GM23338 (cell line): Measurements from ENCODE around the gene CSNK1G1. TPM values are rescaled to one million over a fixed set of nuclear protein-coding genes. Genes with fewer than 3 reads are reported as not detected.

Experiments used
- ATAC-seq: fragments of 200-7000 bp; cut with Tn5 transposase; 3 replicates; pipeline ENCODE4 v1.9.1; 2020
- DNase-seq: peaks from one replicate; pipeline ENCODE4 v3.0.0-alpha.2; 2015; ENCODE audit warnings: low spot score
- H2AFZ ChIP-seq: fragments of 200-600 bp; sonication (generic); 2 replicates; pipeline ENCODE4 v1.8.0; 2016; ENCODE audit warnings: antibody characterized with exemption, mild to moderate bottlenecking, moderate library complexity
- H3F3A ChIP-seq: fragments of 200-600 bp; sonication (generic); replicated peaks from 2 replicates; pipeline ENCODE4 v1.8.0; 2017; ENCODE audit warnings: antibody characterized with exemption, mixed run types, low read depth
- H3K27ac ChIP-seq: fragments of 200-600 bp; sonication (generic); 2 replicates; pipeline ENCODE4 v1.6.1; 2016; ENCODE audit warnings: low read depth
- H3K27me3 ChIP-seq: fragments of 200-600 bp; sonication (generic); 2 replicates; pipeline ENCODE4 v1.8.0; 2016; ENCODE audit warnings: mild to moderate bottlenecking, mixed run types, moderate library complexity; ENCODE audit not compliant: insufficient read depth
- H3K36me3 ChIP-seq: fragments of 200-600 bp; sonication (generic); 2 replicates; pipeline ENCODE4 v1.8.0; 2016; ENCODE audit warnings: mild to moderate bottlenecking; ENCODE audit not compliant: insufficient read depth
- H3K4me1 ChIP-seq: fragments of 200-600 bp; sonication (generic); 2 replicates; pipeline ENCODE4 v1.8.0; 2016; ENCODE audit warnings: mild to moderate bottlenecking, moderate library complexity; ENCODE audit not compliant: insufficient read depth
- H3K4me2 ChIP-seq: fragments of 200-600 bp; sonication (generic); 2 replicates; pipeline ENCODE4 v1.7.1; 2017; ENCODE audit warnings: mixed run types
- H3K4me3 ChIP-seq: fragments of 200-600 bp; sonication (generic); 2 replicates; pipeline ENCODE4 v1.6.1; 2016; ENCODE audit warnings: mixed run types
- H3K79me2 ChIP-seq: fragments of 200-600 bp; sonication (generic); replicated peaks from 2 replicates; pipeline ENCODE4 v1.8.0; 2017; ENCODE audit warnings: mild to moderate bottlenecking; ENCODE audit not compliant: insufficient read depth
- H3K9me2 ChIP-seq: fragments of 200-600 bp; sonication (generic); 2 replicates; pipeline ENCODE4 v1.8.0; 2017; ENCODE audit not compliant: insufficient read depth
- H4K20me1 ChIP-seq: fragments of 200-600 bp; sonication (generic); replicated peaks from 2 replicates; pipeline ENCODE4 v1.8.0; 2017; ENCODE audit warnings: mild to moderate bottlenecking; ENCODE audit not compliant: insufficient read depth
- H3K27ac Mint-ChIP-seq: 2 replicates; pipeline ENCODE4 v1.8.0; 2020; ENCODE audit warnings: inconsistent platforms, mild to moderate bottlenecking, moderate library complexity, mixed read lengths
- H3K27me3 Mint-ChIP-seq: 3 replicates; pipeline ENCODE4 v1.8.0; 2022; ENCODE audit warnings: low read depth, mild to moderate bottlenecking, moderate library complexity, mixed read lengths, inconsistent platforms; ENCODE audit not compliant: insufficient read depth, poor library complexity
- H3K36me3 Mint-ChIP-seq: 3 replicates; pipeline ENCODE4 v1.8.0; 2021; ENCODE audit warnings: low read depth, mild to moderate bottlenecking, inconsistent platforms, moderate library complexity, mixed read lengths
- H3K4me1 Mint-ChIP-seq: 3 replicates; pipeline ENCODE4 v1.8.0; 2020; ENCODE audit warnings: mild to moderate bottlenecking, inconsistent platforms, mixed read lengths
- H3K4me3 Mint-ChIP-seq: 3 replicates; pipeline ENCODE4 v1.8.0; 2021; ENCODE audit warnings: moderate library complexity, mild to moderate bottlenecking, inconsistent platforms, mixed read lengths
- H3K9me3 Mint-ChIP-seq: 3 replicates; pipeline ENCODE4 v1.8.0; 2020; ENCODE audit warnings: moderate library complexity, mild to moderate bottlenecking, inconsistent platforms, mixed read lengths
- CREB1 ChIP-seq: fragments of 250-450 bp; sonication (Bioruptor Pico); IDR thresholded peaks from 2 replicates; pipeline ENCODE4 v1.5.0; 2020; ENCODE audit warnings: low read depth, mild to moderate bottlenecking, moderate library complexity
- EZH2 ChIP-seq: fragments of 200-600 bp; sonication (generic); IDR thresholded peaks from one replicate; pipeline ENCODE4 v1.8.0; 2017; ENCODE audit warnings: antibody characterized with exemption, mild to moderate bottlenecking, low read depth; ENCODE audit not compliant: unreplicated experiment
- EZH2phosphoT487 ChIP-seq: fragments of 200-600 bp; sonication (generic); IDR thresholded peaks from one replicate; pipeline ENCODE4 v1.8.1; 2018; ENCODE audit warnings: antibody characterized with exemption; ENCODE audit not compliant: unreplicated experiment
- JUNB ChIP-seq: IDR thresholded peaks from one replicate; pipeline ENCODE4 v1.6.1; 2016; ENCODE audit warnings: antibody characterized with exemption; ENCODE audit not compliant: unreplicated experiment
- NANOG ChIP-seq: IDR thresholded peaks from 2 replicates; pipeline ENCODE4 v1.6.1; 2016; ENCODE audit warnings: antibody characterized with exemption, borderline replicate concordance
- POLR2AphosphoS5 ChIP-seq: IDR thresholded peaks from 2 replicates; pipeline ENCODE4 v1.6.1; 2016; ENCODE audit warnings: antibody characterized with exemption, low read depth
- ZNF114 ChIP-seq: fragments of 250-450 bp; sonication (Bioruptor Pico); IDR thresholded peaks from 2 replicates; pipeline ENCODE4 v1.5.0; 2020; ENCODE audit warnings: mild to moderate bottlenecking, moderate library complexity
- ZNF331 ChIP-seq: fragments of 250-450 bp; sonication (Bioruptor Pico); IDR thresholded peaks from 2 replicates; pipeline ENCODE4 v1.5.0; 2020; ENCODE audit warnings: low read depth, mild to moderate bottlenecking, moderate library complexity
- polyA plus RNA-seq: library from polyadenylated mRNA; unstranded; fragments of >200 nt; fragmentation: Nextera tagmentation; extraction: Ambion mirVana; gene quantifications from 2 replicates; pipeline ENCODE4 v1.2.1, GENCODE V29; 2016
- total RNA-seq: library from RNA; depleted of rRNA; stranded (reverse); fragments of >200 nt; shearing (Covaris generic); gene quantifications from 2 replicates; pipeline ENCODE4 v1.2.3, GENCODE V29; 2014
- TF ChIP-seq, protein P1 (sequence below): IDR thresholded peaks from 2 replicates; pipeline ENCODE4 v1.6.1; 2016; ENCODE audit warnings: antibody characterized with exemption
- TF ChIP-seq, protein P2 (sequence below): IDR thresholded peaks from one replicate; pipeline ENCODE4 v1.6.1; 2018; ENCODE audit warnings: antibody characterized with exemption; ENCODE audit not compliant: unreplicated experiment
- TF ChIP-seq, protein P3 (sequence below), 2 experiments: fragments of 200-600 bp in 1 of 2; sonication (generic) in 1 of 2; conservative IDR thresholded peaks; 2 replicates each; pipeline versions ENCODE4 v1.5.1 to v1.6.1; 2016 to 2017; ENCODE audit warnings: antibody characterized with exemption in 2 of 2, low read depth in 2 of 2, mild to moderate bottlenecking in 2 of 2, moderate library complexity in 1 of 2

CSNK1G1 gene
- total and polyA plus RNA-seq, 2 experiments from 2014 or later: 9.3 to 13.4 TPM

DNA sequence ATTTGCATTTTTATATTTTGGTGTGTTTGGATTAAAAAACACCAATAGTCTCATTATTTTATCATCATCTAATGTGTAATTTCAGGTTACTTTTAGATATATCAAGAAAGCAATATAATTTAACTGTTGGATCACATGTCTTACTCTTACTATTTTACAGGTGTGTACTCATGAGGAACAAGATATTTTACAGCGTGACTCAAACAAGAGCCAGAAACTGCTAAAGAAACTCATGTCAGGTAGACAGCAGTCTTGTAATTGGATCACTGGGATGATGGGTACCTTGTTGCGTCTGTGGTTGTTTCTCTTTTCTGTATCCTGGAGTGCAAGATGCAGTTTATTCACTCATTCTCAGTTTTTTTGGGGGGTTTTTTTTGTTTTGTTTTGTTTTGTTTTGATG lies 44.6 kb upstream of the CSNK1G1 start:
- H4K20me1 ChIP-seq: no peaks in the 10 kb centered on the region
- no peaks in the 10 kb centered on the region for H3K4me1 Mint-ChIP-seq
- peaks cover 15% of the 10 kb centered on the region for H3K36me3 ChIP-seq
- H3K4me3 ChIP-seq: no peak overlapping the region
- H3K79me2 ChIP-seq: no peaks in the 10 kb centered on the region
- H3K27ac Mint-ChIP-seq: no peak overlapping the region
- no peak overlapping the region for H2AFZ ChIP-seq
- H3K36me3 Mint-ChIP-seq: peaks cover 37% of the 10 kb centered on the region
- no peaks in the 10 kb centered on the region for H3K4me1 ChIP-seq
- H3K27me3 ChIP-seq: no peaks in the 10 kb centered on the region
- DNase-seq (no peak), ATAC-seq (no peak)
- TF ChIP-seq NANOG (no peak), POLR2AphosphoS5 (no peak), ZNF331 (CRISPR knock-in tag) (no peak)
- TF ChIP-seq, protein P1, sequence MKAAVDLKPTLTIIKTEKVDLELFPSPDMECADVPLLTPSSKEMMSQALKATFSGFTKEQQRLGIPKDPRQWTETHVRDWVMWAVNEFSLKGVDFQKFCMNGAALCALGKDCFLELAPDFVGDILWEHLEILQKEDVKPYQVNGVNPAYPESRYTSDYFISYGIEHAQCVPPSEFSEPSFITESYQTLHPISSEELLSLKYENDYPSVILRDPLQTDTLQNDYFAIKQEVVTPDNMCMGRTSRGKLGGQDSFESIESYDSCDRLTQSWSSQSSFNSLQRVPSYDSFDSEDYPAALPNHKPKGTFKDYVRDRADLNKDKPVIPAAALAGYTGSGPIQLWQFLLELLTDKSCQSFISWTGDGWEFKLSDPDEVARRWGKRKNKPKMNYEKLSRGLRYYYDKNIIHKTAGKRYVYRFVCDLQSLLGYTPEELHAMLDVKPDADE: no peak
- no peak overlapping the region for H3K4me3 Mint-ChIP-seq
- H3K9me3 Mint-ChIP-seq: no peaks in the 10 kb centered on the region
- H3K27me3 Mint-ChIP-seq: no peaks in the 10 kb centered on the region
- no peaks in the 10 kb centered on the region for H3F3A ChIP-seq
- no peaks in the 10 kb centered on the region for H3K9me2 ChIP-seq
- no peak overlapping the region for H3K27ac ChIP-seq
- H3K4me2 ChIP-seq: no peak overlapping the region

DNA sequence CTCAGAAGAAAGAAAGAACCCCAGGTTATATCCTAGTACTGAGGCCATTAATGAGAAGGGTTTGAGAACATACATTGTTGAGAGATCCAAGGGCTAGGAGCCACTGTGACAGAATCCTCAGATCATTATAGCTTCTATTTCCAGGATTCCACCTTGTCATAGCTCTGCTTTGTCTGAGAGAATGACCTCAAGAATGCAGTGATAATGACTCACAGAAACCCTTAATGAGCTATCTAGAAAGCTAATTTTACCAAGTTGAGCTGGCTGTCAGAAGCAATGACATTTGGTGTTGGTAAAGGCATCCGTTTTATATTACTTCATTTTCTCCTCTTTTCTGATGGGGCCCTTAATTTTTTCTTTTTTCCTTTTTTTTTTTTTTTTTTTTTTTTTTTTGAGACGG lies 42.6 kb upstream of the CSNK1G1 start:
- no peaks in the 10 kb centered on the region for H3K79me2 ChIP-seq
- Mint-ChIP-seq H3K4me1 (no peaks in the 10 kb centered on the region), H3K4me3 (no peak overlapping the region), H3K36me3 (peaks cover 49% of the 10 kb centered on the region), H3K27ac (no peak overlapping the region), H3K9me3 (no peaks in the 10 kb centered on the region), H3K27me3 (no peaks in the 10 kb centered on the region)
- H3K27ac ChIP-seq: no peak overlapping the region
- no peaks in the 10 kb centered on the region for H3F3A ChIP-seq
- H3K36me3 ChIP-seq: peaks cover 15% of the 10 kb centered on the region; the same call in 1 of the 2 replicates
- H2AFZ ChIP-seq: no peak overlapping the region
- no peaks in the 10 kb centered on the region for H3K4me1 ChIP-seq
- H3K27me3 ChIP-seq: no peaks in the 10 kb centered on the region
- H4K20me1 ChIP-seq: no peaks in the 10 kb centered on the region
- ATAC-seq: no peak
- no peaks in the 10 kb centered on the region for H3K9me2 ChIP-seq
- H3K4me3 ChIP-seq: no peak overlapping the region
- no peak overlapping the region for H3K4me2 ChIP-seq
- DNase-seq: no peak
- TF ChIP-seq EZH2 (no peak), ZNF114 (CRISPR knock-in tag) (no peak), EZH2phosphoT487 (no peak), CREB1 (CRISPR knock-in tag) (no peak), JUNB (no peak), NANOG (no peak)
- TF ChIP-seq, protein P2, sequence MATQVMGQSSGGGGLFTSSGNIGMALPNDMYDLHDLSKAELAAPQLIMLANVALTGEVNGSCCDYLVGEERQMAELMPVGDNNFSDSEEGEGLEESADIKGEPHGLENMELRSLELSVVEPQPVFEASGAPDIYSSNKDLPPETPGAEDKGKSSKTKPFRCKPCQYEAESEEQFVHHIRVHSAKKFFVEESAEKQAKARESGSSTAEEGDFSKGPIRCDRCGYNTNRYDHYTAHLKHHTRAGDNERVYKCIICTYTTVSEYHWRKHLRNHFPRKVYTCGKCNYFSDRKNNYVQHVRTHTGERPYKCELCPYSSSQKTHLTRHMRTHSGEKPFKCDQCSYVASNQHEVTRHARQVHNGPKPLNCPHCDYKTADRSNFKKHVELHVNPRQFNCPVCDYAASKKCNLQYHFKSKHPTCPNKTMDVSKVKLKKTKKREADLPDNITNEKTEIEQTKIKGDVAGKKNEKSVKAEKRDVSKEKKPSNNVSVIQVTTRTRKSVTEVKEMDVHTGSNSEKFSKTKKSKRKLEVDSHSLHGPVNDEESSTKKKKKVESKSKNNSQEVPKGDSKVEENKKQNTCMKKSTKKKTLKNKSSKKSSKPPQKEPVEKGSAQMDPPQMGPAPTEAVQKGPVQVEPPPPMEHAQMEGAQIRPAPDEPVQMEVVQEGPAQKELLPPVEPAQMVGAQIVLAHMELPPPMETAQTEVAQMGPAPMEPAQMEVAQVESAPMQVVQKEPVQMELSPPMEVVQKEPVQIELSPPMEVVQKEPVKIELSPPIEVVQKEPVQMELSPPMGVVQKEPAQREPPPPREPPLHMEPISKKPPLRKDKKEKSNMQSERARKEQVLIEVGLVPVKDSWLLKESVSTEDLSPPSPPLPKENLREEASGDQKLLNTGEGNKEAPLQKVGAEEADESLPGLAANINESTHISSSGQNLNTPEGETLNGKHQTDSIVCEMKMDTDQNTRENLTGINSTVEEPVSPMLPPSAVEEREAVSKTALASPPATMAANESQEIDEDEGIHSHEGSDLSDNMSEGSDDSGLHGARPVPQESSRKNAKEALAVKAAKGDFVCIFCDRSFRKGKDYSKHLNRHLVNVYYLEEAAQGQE: no peak
- TF ChIP-seq, protein P1: no peak
- TF ChIP-seq, protein P3, sequence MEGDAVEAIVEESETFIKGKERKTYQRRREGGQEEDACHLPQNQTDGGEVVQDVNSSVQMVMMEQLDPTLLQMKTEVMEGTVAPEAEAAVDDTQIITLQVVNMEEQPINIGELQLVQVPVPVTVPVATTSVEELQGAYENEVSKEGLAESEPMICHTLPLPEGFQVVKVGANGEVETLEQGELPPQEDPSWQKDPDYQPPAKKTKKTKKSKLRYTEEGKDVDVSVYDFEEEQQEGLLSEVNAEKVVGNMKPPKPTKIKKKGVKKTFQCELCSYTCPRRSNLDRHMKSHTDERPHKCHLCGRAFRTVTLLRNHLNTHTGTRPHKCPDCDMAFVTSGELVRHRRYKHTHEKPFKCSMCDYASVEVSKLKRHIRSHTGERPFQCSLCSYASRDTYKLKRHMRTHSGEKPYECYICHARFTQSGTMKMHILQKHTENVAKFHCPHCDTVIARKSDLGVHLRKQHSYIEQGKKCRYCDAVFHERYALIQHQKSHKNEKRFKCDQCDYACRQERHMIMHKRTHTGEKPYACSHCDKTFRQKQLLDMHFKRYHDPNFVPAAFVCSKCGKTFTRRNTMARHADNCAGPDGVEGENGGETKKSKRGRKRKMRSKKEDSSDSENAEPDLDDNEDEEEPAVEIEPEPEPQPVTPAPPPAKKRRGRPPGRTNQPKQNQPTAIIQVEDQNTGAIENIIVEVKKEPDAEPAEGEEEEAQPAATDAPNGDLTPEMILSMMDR (conservative IDR thresholded peaks at IDR 0.05; ENCODE audit: low read depth in 2 of 2): no peak
